Measurements from ENCODE around the gene CDKN2B-AS1. TPM values are rescaled to one million over a fixed set of nuclear protein-coding genes. Genes with fewer than 3 reads are reported as not detected.

CDKN2B-AS1 gene
- total and polyA plus RNA-seq, 7 donors: 0.49 to 264 (median 2.0) TPM

DNA sequence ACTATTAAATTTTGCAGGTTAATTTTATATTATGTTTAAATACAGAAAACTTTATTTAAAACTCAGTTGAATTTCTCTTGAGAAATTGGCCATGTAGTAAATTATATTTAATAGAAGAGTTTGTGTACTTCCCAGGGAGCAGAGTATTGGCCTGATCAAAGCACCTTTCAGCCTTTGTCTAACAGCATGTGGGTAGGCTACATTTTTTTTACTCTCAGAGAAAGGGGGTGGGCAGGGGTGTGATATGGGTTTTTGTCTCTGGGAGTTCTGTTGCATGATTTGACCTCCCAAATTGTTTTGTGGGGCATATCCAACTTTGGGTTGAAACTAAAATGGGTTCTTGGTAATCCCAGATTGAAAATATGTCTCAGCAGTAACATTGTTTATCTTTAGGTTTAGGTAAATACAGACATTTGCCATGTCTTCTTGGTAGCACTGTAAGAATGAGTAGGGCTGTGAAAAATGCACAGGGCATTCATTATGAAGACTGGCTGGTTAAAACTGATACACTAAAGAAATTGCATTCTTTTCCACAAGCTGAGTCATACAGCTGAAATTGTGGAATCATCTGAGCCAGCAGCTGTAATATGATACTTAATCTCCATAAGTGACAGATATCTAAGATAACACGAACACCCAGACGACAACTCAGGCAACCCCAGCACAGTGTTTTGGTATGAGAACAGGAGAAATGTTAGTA is 89.9 kb downstream of the CDKN2B-AS1 start:
- intact Hi-C loops (cut with DNase I): no loop called here
- H3K4me3 ChIP-seq: no peak overlapping the region
- no peaks in the 10 kb centered on the region for H3K27me3 ChIP-seq
- H3K36me3 ChIP-seq: no peaks in the 10 kb centered on the region
- peaks cover 0 to 7% (median 0%) of the 10 kb centered on the region in 4 donors for H3K4me1 ChIP-seq
- DNase-seq: no peak
- 2 to 26% methylated on average over 2 of the region's 2 CpGs for WGBS, 2 donors
- TF ChIP-seq EP300 (IDR thresholded peaks at IDR 0.05): no peak
- no peak for TF ChIP-seq POLR2A (IDR thresholded peaks at IDR 0.05)
- TF ChIP-seq, protein P1, sequence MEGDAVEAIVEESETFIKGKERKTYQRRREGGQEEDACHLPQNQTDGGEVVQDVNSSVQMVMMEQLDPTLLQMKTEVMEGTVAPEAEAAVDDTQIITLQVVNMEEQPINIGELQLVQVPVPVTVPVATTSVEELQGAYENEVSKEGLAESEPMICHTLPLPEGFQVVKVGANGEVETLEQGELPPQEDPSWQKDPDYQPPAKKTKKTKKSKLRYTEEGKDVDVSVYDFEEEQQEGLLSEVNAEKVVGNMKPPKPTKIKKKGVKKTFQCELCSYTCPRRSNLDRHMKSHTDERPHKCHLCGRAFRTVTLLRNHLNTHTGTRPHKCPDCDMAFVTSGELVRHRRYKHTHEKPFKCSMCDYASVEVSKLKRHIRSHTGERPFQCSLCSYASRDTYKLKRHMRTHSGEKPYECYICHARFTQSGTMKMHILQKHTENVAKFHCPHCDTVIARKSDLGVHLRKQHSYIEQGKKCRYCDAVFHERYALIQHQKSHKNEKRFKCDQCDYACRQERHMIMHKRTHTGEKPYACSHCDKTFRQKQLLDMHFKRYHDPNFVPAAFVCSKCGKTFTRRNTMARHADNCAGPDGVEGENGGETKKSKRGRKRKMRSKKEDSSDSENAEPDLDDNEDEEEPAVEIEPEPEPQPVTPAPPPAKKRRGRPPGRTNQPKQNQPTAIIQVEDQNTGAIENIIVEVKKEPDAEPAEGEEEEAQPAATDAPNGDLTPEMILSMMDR (IDR thresholded peaks at IDR 0.05): no peak
- no peak for TF ChIP-seq POLR2AphosphoS5 (IDR thresholded peaks at IDR 0.05)
- H3K27ac ChIP-seq: peak overlapping the region in 1 of 4 donors; percentile 13
- H3K9me3 ChIP-seq: no peaks in the 10 kb centered on the region

GRCh38 chr9:22088053-22088716 is 93.6 kb downstream of the CDKN2B-AS1 start:
- TF ChIP-seq EP300 (IDR thresholded peaks at IDR 0.05): no peak
- no peak for TF ChIP-seq POLR2A (IDR thresholded peaks at IDR 0.05)
- no peak for TF ChIP-seq POLR2AphosphoS5 (IDR thresholded peaks at IDR 0.05)
- TF ChIP-seq, protein P1 (IDR thresholded peaks at IDR 0.05): no peak
- Histone ChIP-seq H3K27me3 (no peaks in the 10 kb centered on the region), H3K4me3 (no peak overlapping the region), H3K9me3 (no peaks in the 10 kb centered on the region), H3K4me1 (peaks cover 0 to 7% (median 0%) of the 10 kb centered on the region in 4 donors), H3K36me3 (no peaks in the 10 kb centered on the region), H3K27ac (no peak overlapping the region)
- intact Hi-C loops (cut with DNase I): no loop called here
- WGBS, 2 donors: 15 to 53% methylated on average over 5 of the region's 5 CpGs
- DNase-seq: no peak

DNA sequence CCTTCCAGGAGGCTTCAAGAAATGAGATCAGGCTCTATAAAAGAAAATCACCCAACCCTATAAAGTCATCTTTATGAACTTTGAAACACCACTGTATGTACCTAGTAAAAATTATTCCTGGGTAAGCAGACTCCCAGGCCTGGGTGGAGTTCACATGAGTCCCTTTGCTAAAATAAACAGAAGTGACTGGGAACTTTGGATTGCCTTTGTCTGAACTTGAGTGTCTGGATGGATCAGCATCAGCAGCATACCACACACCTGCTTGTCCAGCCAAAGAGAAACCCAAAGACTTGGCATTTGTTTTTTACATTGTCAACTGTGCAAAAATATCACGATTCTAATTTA is 94.1 kb downstream of the CDKN2B-AS1 start:
- H3K36me3 ChIP-seq: no peaks in the 10 kb centered on the region
- H3K27me3 ChIP-seq: no peaks in the 10 kb centered on the region
- 14 to 59% methylated on average over 1 of the region's 1 CpG for WGBS, 2 donors
- H3K4me3 ChIP-seq: no peak overlapping the region
- no peaks in the 10 kb centered on the region for H3K9me3 ChIP-seq
- TF ChIP-seq POLR2A (IDR thresholded peaks at IDR 0.05) (no peak), EP300 (IDR thresholded peaks at IDR 0.05) (no peak), POLR2AphosphoS5 (IDR thresholded peaks at IDR 0.05) (no peak)
- TF ChIP-seq, protein P1 (IDR thresholded peaks at IDR 0.05): no peak
- intact Hi-C loops (cut with DNase I): no loop called here
- H3K4me1 ChIP-seq: peaks cover 0 to 7% (median 0%) of the 10 kb centered on the region in 4 donors
- H3K27ac ChIP-seq: no peak overlapping the region
- no peak for DNase-seq

DNA sequence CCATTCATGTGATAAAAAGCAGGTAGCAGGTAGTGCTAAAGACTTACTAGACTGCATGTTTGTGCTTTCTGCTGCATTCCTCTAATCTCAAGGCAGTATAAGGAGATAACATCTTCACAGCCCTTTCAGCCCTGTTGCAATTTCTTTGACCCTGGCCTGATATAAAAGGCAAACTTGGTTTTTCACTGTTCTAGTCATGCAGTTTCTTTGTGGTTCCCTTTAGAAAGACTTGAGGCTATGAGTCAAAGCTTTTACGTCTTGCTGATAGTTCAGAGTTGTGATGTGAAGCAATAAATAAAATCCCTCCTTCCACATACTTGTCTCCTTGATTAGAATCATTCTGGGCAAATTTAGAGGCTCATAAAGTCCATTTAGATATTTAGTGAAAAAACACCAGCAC is 103.1 kb downstream of the CDKN2B-AS1 start:
- no peaks in the 10 kb centered on the region for H3K36me3 ChIP-seq
- intact Hi-C loops (cut with DNase I): no loop called here
- TF ChIP-seq, protein P1 (IDR thresholded peaks at IDR 0.05): no peak
- TF ChIP-seq POLR2AphosphoS5 (IDR thresholded peaks at IDR 0.05): no peak
- TF ChIP-seq EP300 (IDR thresholded peaks at IDR 0.05): no peak
- no peak for TF ChIP-seq POLR2A (IDR thresholded peaks at IDR 0.05)
- H3K27ac ChIP-seq: no peak overlapping the region
- no peak for DNase-seq
- H3K9me3 ChIP-seq: no peaks in the 10 kb centered on the region
- H3K27me3 ChIP-seq: no peaks in the 10 kb centered on the region
- 37 to 54% methylated on average over 1 of the region's 1 CpG for WGBS, 2 donors
- no peak overlapping the region for H3K4me3 ChIP-seq
- H3K4me1 ChIP-seq: peaks cover 0 to 10% (median 4%) of the 10 kb centered on the region in 4 donors

Data from sigmoid colon (tissue), 7 donors.